HG03378 (cell line): Measurements from ENCODE around the gene CMTR1.
A peak's percentile ranks its signal among the peaks of the same experiment; 100 is the strongest.
"Not testable (repeated sequence)": the region's sequence is repeated elsewhere in the genome, so short reads cannot be mapped to it uniquely, and the experiment has no call there.

Source experiments
- ATAC-seq: cut with Tn5 transposase; IDR thresholded peaks from one replicate; pipeline ENCODE4 v1.9.1; 2021; ENCODE audit warnings: mild to moderate bottlenecking, moderate library complexity; ENCODE audit not compliant: unreplicated experiment

CMTR1 gene

GRCh38 chr6:37491171-37491829, 58.3 kb downstream of the CMTR1 start:
- ATAC-seq: no peak

- no peak for ATAC-seq
Observed at GRCh38 chr6:37491830-37492208, 58.8 kb downstream of the CMTR1 start.

GRCh38 chr6:37492236-37492972, 59.4 kb downstream of the CMTR1 start:
- ATAC-seq: no peak

GRCh38 chr6:37492991-37493660, 60.1 kb downstream of the CMTR1 start:
- ATAC-seq: no peak

DNA sequence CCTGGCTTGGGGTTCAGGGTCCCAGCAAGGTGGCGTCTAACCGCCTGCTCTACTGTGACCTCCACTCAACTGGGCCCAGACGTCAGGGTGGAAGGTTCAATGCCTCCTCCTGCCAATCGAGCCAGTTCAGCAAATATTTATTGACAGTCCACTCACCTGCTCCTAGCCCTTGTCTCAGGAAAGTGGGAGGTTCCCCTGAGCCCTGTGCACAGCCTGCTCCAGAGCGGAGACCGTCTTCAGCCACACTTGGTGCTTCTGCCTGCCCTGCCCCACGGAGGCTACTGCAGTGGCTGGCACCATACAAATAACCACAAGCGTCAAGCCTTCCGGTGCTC, 60.6 kb downstream of the CMTR1 start:
- no peak for ATAC-seq

GRCh38 chr6:37495244-37495934, 62.4 kb downstream of the CMTR1 start:
- no peak for ATAC-seq

- no peak for ATAC-seq
Observed at GRCh38 chr6:37496951-37497885, 64.2 kb downstream of the CMTR1 start.

- ATAC-seq: peak; percentile 73
Observed at GRCh38 chr6:37499433-37500293, 66.6 kb downstream of the CMTR1 start, which contains the start of gene CCDC167. Gene CCDC167 (minus strand): TSS chr6:37499893. CDS start chr6:37499863, 30 bp downstream.

DNA sequence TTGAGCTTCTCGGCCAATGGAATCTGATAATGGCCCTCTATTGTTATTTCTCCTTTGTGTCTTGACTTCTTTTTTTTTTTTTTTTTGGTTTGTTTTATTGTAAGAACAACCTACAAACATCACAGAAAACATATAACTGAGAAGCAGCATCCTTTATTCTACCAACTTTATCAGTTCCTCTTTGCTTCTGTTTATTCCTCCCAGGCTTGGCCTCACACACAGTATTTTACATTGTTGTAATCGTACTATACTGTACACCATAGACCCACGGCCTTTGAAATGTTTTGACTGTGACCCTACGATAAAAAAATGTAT, 67.2 kb downstream of the CMTR1 start:
- no peak for ATAC-seq

DNA sequence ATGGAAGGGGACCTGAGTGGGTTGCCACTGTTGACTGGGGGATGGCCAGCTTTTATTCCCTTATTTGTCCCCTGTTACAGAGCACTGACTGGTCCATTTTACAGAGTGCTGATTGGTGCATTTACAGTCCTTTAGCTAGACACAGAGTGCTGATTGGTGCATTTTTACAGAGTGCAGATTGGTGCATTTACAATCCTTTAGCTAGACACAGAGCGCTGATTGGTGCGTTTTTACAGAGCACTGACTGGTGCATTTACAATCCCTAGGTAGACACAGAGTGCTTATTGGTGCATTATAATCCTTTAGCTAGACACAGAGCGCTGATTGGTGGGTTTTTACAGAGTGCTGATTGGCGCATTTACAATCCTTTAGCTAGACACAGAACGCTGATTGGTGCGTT, 67.9 kb downstream of the CMTR1 start:
- ATAC-seq: not testable (repeated sequence)

DNA sequence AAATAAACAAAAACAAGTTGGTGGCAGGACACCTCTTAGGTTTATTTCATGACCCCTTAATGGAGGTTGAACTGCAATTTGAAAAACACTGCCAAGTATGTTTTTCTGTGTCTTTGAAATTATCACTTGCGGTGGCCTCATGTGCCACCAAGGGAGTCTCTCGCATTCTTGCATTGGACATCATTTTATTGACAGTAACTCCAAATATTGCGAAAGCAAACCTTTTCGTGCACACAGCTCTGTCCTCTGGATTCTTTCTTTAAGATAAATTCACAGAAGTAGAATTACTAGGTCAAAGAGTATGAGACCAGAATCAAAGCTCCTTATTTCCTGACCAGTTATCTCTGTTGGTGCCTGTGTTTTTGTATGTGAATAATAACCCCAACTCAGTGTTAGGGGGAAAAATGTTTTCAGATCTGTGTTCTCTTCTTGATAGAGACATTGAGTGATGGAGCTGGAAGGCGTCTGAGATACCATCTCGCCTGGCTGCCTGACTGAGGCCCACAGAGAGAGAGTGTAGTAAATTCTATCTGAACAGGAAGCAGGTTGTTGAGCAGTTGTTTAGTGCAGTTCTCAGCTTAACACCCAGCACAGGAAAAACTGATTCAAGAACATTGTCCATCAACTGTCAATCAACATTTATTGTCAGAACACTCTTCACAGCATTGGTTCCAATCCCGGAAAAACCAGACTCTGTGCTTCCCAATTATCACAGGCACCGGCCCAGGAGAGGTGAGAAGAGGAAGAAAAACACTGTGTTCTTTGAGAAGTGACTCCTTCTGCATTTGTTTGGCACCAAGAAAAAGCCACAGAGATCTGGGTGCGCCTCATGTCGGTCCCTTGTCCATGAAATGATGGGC, 68.8 kb downstream of the CMTR1 start:
- ATAC-seq: no peak

- ATAC-seq: peak; percentile 28
Observed at GRCh38 chr6:37502703-37503291, 69.8 kb downstream of the CMTR1 start.

DNA sequence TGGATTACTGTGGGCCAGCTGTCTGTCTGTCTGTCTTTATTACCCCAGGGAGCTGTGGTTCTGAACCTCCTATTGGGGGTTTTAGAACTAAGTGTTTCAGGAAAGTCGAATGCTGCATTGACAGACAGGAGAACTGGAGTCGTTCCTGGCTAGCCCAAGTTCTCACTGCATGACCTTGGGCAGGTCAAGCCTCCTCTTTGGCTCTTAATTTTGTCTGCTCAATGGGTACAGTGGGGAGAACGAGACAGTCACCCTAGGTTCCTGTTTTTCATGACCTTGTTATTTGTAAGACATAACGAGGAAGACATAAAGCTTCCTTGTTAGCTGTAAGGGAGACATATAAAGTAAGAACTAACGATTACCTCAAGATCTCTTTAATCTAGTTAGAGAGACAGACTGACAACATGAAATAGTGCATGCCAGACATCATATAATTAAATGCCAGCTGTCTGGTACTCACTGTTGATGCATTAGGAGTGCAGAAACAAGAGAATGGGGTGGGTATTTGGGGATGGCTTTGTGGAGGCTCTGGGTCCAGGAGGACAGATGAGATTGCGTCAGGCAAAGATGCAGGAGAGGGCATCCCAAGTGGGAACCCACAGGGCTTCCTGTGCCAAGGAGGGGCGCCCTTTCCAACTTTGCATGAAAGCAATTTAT, 70.4 kb downstream of the CMTR1 start:
- ATAC-seq: no peak

GRCh38 chr6:37504024-37504423, 71.0 kb downstream of the CMTR1 start:
- no peak for ATAC-seq

GRCh38 chr6:37506479-37506878, 73.5 kb downstream of the CMTR1 start:
- ATAC-seq: no peak

DNA sequence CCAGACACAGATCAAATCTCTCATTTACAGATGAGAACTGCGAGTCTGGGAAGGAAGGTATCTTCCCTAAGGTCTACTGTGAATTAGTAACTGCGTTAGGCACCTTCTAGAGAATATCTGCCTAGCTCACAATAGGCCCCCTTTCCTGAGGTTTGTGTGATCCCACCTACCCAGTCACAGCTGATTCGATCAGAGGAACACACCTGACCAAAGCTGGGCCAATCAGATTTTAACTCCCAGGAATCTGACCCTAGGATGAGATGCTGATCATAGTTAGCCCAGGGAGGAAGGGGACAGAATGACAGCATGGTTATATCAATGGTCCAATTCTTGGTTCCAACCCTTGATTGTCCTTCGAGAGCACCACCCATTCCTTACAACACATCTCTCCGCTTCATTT, 74.1 kb downstream of the CMTR1 start:
- ATAC-seq: no peak

- no peak for ATAC-seq
Observed at GRCh38 chr6:37507690-37508421, 74.8 kb downstream of the CMTR1 start.
